GM12891 (cell line): Measurements from ENCODE around the gene OR56A4.

Experiments used
- PAX5 ChIP-seq: IDR thresholded peaks from 2 replicates; pipeline ENCODE4 v1.6.1; 2011; ENCODE audit warnings: low read length, moderate library complexity, mild to moderate bottlenecking; ENCODE audit not compliant: insufficient read depth, severe bottlenecking
- POLR2A ChIP-seq: IDR thresholded peaks from 2 replicates; pipeline ENCODE4 v1.6.1; 2011; ENCODE audit warnings: low read depth, low read length, control low read depth
- POLR2AphosphoS5 ChIP-seq: IDR thresholded peaks from 2 replicates; pipeline ENCODE4 v1.6.1; 2011; ENCODE audit warnings: low read depth, low read length, control low read depth
- POU2F2 ChIP-seq: IDR thresholded peaks from 2 replicates; pipeline ENCODE4 v1.6.1; 2011; ENCODE audit warnings: low read depth, mild to moderate bottlenecking, control low read depth, low read length, moderate library complexity
- SPI1 ChIP-seq: IDR thresholded peaks from 2 replicates; pipeline ENCODE4 v1.6.1; 2011; ENCODE audit warnings: low read depth, low read length, control low read depth
- TAF1 ChIP-seq: IDR thresholded peaks from 2 replicates; pipeline ENCODE4 v1.6.1; 2011; ENCODE audit warnings: low read depth, low read length, control low read depth

DNA sequence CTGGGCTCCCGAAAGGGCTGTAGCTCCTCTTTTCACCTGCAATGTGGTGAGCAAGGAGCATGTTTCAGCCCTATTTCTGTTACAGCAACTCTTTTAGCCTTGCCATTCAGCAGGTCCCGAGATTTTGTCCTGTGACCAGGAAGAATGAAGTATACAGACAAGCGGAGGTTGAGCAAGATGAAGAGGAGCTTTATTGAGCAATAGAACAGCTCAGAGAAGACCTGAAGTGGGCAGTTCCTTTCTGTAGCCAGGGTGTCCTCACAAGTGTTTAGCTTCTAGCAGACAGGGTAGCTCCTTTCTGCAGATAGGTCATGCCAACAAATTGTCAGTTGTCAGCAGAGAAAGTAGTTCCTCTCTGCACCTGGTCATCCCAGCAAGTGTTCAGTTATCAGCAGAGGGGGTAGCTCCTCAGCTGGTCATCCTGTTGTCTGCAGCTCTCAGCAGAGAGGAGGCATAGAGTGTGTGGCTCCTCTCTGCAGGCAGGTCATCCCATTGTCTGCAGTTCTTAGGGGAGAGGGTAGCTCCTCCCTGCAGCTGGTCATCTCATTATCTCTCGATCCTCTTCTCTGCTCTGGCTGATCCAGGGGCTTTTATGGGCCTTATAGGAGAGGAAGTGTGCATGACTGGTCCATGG lies 5.4 kb upstream of the OR56A4 start:
- TF ChIP-seq POLR2AphosphoS5 (no peak), PAX5 (no peak), TAF1 (no peak), POLR2A (no peak), SPI1 (no peak), POU2F2 (no peak)
